SK-N-SH treated with all-trans-retinoic acid at 6 μM for 48 hours (cell line): ENCODE results near the gene PCDH12.

Experiments used
- ATAC-seq: fragments of 200-7000 bp; cut with Tn5 transposase; 3 replicates; pipeline ENCODE4 v1.9.1; 2020; ENCODE audit warnings: mild to moderate bottlenecking, moderate library complexity
- BACH2 ChIP-seq: fragments of 250-450 bp; sonication (Bioruptor Pico); IDR thresholded peaks from 2 replicates; pipeline ENCODE4 v1.9.0; 2021; ENCODE audit warnings: mild to moderate bottlenecking, borderline replicate concordance
- CSDC2 ChIP-seq: fragments of 250-450 bp; sonication (Bioruptor Pico); IDR thresholded peaks from 2 replicates; pipeline ENCODE4 v1.5.0; 2020; ENCODE audit warnings: mild to moderate bottlenecking, moderate library complexity
- CSRNP3 ChIP-seq: fragments of 250-450 bp; sonication (Bioruptor Pico); IDR thresholded peaks from 2 replicates; pipeline ENCODE4 v1.5.1; 2021; ENCODE audit warnings: mild to moderate bottlenecking, moderate library complexity
- ESRRG ChIP-seq: fragments of 250-450 bp; sonication (Bioruptor Pico); IDR thresholded peaks from 2 replicates; pipeline ENCODE4 v1.6.1; 2021; ENCODE audit warnings: mild to moderate bottlenecking
- GLIS3 ChIP-seq: fragments of 250-450 bp; sonication (Bioruptor Pico); IDR thresholded peaks from 2 replicates; pipeline ENCODE4 v1.5.0; 2020; ENCODE audit warnings: mild to moderate bottlenecking, moderate library complexity
- ISL1 ChIP-seq: fragments of 250-450 bp; sonication (Bioruptor Pico); IDR thresholded peaks from 2 replicates; pipeline ENCODE4 v2.1.2; 2022; ENCODE audit warnings: mild to moderate bottlenecking, moderate library complexity
- OSR1 ChIP-seq: fragments of 250-450 bp; sonication (Bioruptor Pico); IDR thresholded peaks from 2 replicates; pipeline ENCODE4 v1.8.0; 2022; ENCODE audit warnings: moderate library complexity, mild to moderate bottlenecking, inconsistent platforms
- PPARA ChIP-seq: fragments of 250-450 bp; sonication (Bioruptor Pico); IDR thresholded peaks from 2 replicates; pipeline ENCODE4 v1.5.0; 2020; ENCODE audit warnings: mild to moderate bottlenecking, borderline replicate concordance
- RARB ChIP-seq: fragments of 250-450 bp; sonication (Bioruptor Pico); IDR thresholded peaks from 2 replicates; pipeline ENCODE4 v1.8.0; 2021; ENCODE audit warnings: mild to moderate bottlenecking, moderate library complexity
- SNAI2 ChIP-seq: fragments of 250-450 bp; sonication (Bioruptor Pico); IDR thresholded peaks from 2 replicates; pipeline ENCODE4 v1.5.0; 2020; ENCODE audit warnings: mild to moderate bottlenecking, moderate library complexity
- TCF4 ChIP-seq: fragments of 250-450 bp; sonication (Bioruptor Pico); IDR thresholded peaks from 2 replicates; pipeline ENCODE4 v1.8.0; 2021; ENCODE audit warnings: mild to moderate bottlenecking, moderate library complexity, borderline replicate concordance
- TOX ChIP-seq: fragments of 250-450 bp; sonication (Bioruptor Pico); IDR thresholded peaks from 2 replicates; pipeline ENCODE4 v1.8.0; 2021; ENCODE audit warnings: mild to moderate bottlenecking, moderate library complexity, borderline replicate concordance
- TSHZ2 ChIP-seq: fragments of 250-450 bp; sonication (Bioruptor Pico); IDR thresholded peaks from 2 replicates; pipeline ENCODE4 v1.5.0; 2020; ENCODE audit warnings: mild to moderate bottlenecking, moderate library complexity
- ZC3H10 ChIP-seq: fragments of 250-450 bp; sonication (Bioruptor Pico); IDR thresholded peaks from 2 replicates; pipeline ENCODE4 v1.5.1; 2021; ENCODE audit warnings: mild to moderate bottlenecking, moderate library complexity
- ZFP30 ChIP-seq: fragments of 450-650 bp; formaldehyde crosslinking; IDR thresholded peaks from 2 replicates; pipeline ENCODE4 v1.5.0; 2022; ENCODE audit warnings: mild to moderate bottlenecking, moderate library complexity
- ZNF565 ChIP-seq: fragments of 450-650 bp; formaldehyde crosslinking; conservative IDR thresholded peaks from 2 replicates; pipeline ENCODE4 v1.5.0; 2020; ENCODE audit warnings: low read depth, mild to moderate bottlenecking, moderate library complexity
- ZNF70 ChIP-seq: fragments of 450-650 bp; formaldehyde crosslinking; IDR thresholded peaks from 2 replicates; pipeline ENCODE4 v1.5.0; 2020; ENCODE audit warnings: mild to moderate bottlenecking, moderate library complexity
- ZNF8 ChIP-seq: fragments of 450-650 bp; formaldehyde crosslinking; IDR thresholded peaks from 2 replicates; pipeline ENCODE4 v1.5.0; 2020; ENCODE audit warnings: mild to moderate bottlenecking, moderate library complexity
- TF ChIP-seq, protein P1 (sequence below): fragments of 250-450 bp; sonication (Bioruptor Pico); IDR thresholded peaks from 2 replicates; pipeline ENCODE4 v1.5.1; 2020; ENCODE audit warnings: low read depth, mild to moderate bottlenecking, moderate library complexity
- TF ChIP-seq, protein P2 (sequence below): fragments of 250-450 bp; sonication (Bioruptor Pico); IDR thresholded peaks from 2 replicates; pipeline ENCODE4 v1.8.0; 2020; ENCODE audit warnings: mild to moderate bottlenecking, moderate library complexity, borderline replicate concordance

The PCDH12 gene

DNA sequence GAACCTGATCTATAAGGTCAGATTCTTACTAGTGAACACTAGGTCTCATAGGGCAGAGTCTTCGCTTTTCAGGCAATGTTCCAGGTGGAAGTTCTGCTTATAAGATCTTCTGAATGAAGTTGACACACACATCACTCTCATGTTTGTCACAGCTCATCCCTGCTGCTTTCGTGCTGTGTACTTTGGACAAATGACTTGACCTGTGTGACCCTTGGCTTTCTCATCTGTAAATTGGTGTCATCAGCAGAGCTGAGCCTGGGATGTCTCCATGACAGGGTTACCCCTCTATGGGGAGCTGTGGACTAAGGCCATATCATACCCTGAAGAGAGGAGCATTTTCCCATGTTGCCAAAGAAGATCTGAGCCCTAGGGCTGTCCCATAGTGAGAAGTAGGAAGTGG lies 31.6 kb downstream of the PCDH12 start:
- no peak for TF ChIP-seq TOX
- no peak for TF ChIP-seq TCF4 (CRISPR knock-in tag)
- TF ChIP-seq GLIS3 (CRISPR knock-in tag) = no peak
- no peak for TF ChIP-seq CSDC2
- no peak for TF ChIP-seq SNAI2
- TF ChIP-seq ZNF8 (CRISPR knock-in tag) = no peak
- no peak for TF ChIP-seq OSR1 (CRISPR knock-in tag)
- no peak for TF ChIP-seq ZC3H10 (CRISPR knock-in tag)
- TF ChIP-seq ZFP30 = no peak
- TF ChIP-seq, protein P1, sequence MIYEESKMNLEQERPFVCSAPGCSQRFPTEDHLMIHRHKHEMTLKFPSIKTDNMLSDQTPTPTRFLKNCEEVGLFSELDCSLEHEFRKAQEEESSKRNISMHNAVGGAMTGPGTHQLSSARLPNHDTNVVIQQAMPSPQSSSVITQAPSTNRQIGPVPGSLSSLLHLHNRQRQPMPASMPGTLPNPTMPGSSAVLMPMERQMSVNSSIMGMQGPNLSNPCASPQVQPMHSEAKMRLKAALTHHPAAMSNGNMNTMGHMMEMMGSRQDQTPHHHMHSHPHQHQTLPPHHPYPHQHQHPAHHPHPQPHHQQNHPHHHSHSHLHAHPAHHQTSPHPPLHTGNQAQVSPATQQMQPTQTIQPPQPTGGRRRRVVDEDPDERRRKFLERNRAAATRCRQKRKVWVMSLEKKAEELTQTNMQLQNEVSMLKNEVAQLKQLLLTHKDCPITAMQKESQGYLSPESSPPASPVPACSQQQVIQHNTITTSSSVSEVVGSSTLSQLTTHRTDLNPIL (CRISPR knock-in tag) = no peak
- no peak for TF ChIP-seq CSRNP3 (CRISPR knock-in tag)
- no peak for TF ChIP-seq ZNF565 (CRISPR knock-in tag)
- TF ChIP-seq ISL1 = no peak
- TF ChIP-seq PPARA (CRISPR knock-in tag) = no peak
- no peak for TF ChIP-seq ESRRG (CRISPR knock-in tag)
- TF ChIP-seq BACH2 (CRISPR knock-in tag) = no peak
- TF ChIP-seq RARB (CRISPR knock-in tag) = no peak
- no peak for ATAC-seq

DNA sequence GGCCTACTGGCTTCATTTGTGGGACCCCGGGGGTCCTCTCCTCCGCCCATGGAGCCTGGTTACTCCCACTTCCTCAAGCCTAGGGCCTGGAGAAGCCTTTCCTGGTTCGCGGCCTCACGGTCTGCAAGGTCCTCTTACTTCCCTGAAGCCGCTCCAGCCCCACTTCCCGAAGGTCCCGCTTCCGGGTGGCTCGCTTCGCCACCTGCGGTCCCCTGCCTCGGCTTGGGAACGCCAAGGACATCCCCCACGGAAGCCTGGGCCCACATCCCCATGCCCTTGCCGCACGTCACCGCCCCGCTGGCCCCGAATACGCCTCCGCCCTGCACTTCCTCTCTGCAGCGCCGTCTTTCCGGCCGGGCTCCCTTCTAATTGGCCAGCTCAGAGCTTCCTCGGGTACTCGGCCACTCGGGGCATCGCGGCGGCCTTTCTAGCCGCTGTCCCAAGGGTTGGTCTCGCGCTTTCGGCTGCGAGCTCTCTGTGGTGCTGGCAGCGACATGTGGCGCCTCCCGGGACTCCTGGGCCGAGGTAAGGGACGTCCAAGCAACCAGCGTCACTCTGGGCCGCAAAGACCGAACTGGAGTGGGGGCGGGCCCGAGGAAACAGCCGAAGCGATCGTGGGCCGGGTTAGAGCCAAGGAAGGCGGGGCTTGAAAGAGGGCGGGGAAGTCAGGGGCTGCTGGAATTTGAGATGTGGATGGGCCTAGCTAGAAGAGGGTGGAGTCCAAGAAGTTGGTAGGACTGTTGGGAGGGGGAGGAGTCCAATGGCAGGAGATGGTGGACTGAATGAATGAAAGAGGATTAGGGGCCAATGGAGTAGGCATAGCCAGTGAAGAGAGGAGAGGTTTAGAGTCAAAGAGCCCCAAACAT lies 34.3 kb downstream of the PCDH12 start, which contains the start of gene DELE1:
Gene DELE1 (plus strand): TSS at position 424 of the 866 bp plus-strand sequence. CDS start 71 bp downstream, at position 495.
- 0 out of 2 replicates have a peak, but pooled peaks have one; percentile 50 for TF ChIP-seq ZNF565 (CRISPR knock-in tag)
- no peak for TF ChIP-seq PPARA (CRISPR knock-in tag)
- ATAC-seq = peak; percentile 99

GRCh38 chr5:141922827-141923447 lies 35.1 kb downstream of the PCDH12 start:
- ATAC-seq = peak; percentile 9; the same call in 2 of the 3 replicates

DNA sequence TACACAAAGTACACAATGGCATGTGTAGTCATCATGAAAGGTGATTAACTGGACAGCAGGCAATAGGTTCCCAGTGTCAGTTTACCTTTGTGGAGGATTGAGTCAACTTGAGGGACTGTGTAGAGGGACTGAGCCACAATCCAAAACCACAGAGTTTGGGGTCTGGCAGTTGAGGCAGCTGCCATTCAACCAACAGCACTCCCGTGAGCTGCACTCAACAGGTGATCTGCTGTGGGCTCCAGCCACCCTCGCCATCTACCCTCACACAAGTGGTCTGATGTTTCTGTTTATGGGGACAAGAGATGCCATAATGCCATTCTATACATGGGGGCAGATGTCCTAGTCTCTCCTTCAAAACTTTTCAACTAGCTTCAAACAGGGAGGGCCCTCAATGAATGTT lies 37.2 kb downstream of the PCDH12 start:
- TF ChIP-seq ZNF565 (CRISPR knock-in tag) = no peak
- TF ChIP-seq ZNF8 (CRISPR knock-in tag) = no peak
- TF ChIP-seq, protein P2, sequence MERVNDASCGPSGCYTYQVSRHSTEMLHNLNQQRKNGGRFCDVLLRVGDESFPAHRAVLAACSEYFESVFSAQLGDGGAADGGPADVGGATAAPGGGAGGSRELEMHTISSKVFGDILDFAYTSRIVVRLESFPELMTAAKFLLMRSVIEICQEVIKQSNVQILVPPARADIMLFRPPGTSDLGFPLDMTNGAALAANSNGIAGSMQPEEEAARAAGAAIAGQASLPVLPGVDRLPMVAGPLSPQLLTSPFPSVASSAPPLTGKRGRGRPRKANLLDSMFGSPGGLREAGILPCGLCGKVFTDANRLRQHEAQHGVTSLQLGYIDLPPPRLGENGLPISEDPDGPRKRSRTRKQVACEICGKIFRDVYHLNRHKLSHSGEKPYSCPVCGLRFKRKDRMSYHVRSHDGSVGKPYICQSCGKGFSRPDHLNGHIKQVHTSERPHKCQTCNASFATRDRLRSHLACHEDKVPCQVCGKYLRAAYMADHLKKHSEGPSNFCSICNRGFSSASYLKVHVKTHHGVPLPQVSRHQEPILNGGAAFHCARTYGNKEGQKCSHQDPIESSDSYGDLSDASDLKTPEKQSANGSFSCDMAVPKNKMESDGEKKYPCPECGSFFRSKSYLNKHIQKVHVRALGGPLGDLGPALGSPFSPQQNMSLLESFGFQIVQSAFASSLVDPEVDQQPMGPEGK (CRISPR knock-in tag) = no peak
- TF ChIP-seq, protein P1 (CRISPR knock-in tag) = no peak
- TF ChIP-seq SNAI2 = no peak
- no peak for TF ChIP-seq ZC3H10 (CRISPR knock-in tag)
- no peak for TF ChIP-seq ISL1
- TF ChIP-seq ZFP30 = no peak
- no peak for TF ChIP-seq BACH2 (CRISPR knock-in tag)
- no peak for TF ChIP-seq GLIS3 (CRISPR knock-in tag)
- TF ChIP-seq PPARA (CRISPR knock-in tag) = no peak
- TF ChIP-seq CSDC2 = no peak
- TF ChIP-seq TCF4 (CRISPR knock-in tag) = no peak
- TF ChIP-seq OSR1 (CRISPR knock-in tag) = no peak
- TF ChIP-seq ZNF70 (CRISPR knock-in tag) = no peak
- no peak for TF ChIP-seq TSHZ2
- TF ChIP-seq CSRNP3 (CRISPR knock-in tag) = no peak
- TF ChIP-seq ESRRG (CRISPR knock-in tag) = no peak
- no peak for ATAC-seq
